ENCODE measurements around the gene PKD1L1.
"Not testable (repeated sequence)": the region's sequence is repeated elsewhere in the genome, so short reads cannot be mapped to it uniquely, and the experiment has no call there.

The PKD1L1 gene

DNA sequence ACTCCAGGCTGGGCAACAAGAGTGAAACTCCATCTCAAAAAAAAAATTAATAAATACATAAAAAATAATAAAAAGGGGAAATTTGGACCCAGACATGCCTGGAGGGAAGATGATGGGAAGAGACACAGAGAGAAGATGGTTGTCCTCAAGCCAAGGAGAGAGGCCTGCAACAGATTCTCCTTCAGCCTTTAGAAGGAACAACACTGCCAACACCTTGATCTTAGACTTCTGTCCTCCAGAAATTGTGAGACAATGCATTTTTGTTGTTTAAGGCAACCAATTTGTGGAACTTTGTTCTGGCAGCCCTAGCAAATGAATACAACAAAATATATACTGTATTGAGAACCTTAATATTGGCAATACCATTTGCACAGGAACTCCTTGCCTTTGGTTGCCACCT is 186.1 kb downstream of the PKD1L1 start:
- DNase-seq = no peak

GRCh38 chr7:47759056-47759706 is 189.1 kb downstream of the PKD1L1 start:
- no peak for DNase-seq

DNA sequence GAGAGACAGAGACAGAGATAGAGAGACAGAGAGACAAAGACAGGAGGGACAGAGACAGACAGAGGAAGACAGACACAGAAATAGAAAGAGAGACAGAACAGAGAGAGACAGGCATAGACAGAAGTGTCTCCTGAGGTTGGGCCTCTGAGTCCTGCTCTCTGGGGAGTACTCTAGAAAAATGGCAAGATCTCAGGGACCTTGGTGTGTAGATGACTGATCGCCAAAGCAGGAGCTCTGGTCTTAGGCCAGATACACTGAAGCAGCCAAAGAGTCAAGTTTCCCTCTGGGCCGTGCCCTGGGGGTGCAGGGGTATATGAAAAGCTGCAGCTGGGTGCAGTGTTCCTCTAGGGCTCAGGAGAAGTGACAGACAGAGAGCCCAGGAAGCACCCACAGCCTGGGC is 189.7 kb downstream of the PKD1L1 start:
- no peak for DNase-seq

GRCh38 chr7:47757921-47758411 is 190.3 kb downstream of the PKD1L1 start:
- no peak for DNase-seq

DNA sequence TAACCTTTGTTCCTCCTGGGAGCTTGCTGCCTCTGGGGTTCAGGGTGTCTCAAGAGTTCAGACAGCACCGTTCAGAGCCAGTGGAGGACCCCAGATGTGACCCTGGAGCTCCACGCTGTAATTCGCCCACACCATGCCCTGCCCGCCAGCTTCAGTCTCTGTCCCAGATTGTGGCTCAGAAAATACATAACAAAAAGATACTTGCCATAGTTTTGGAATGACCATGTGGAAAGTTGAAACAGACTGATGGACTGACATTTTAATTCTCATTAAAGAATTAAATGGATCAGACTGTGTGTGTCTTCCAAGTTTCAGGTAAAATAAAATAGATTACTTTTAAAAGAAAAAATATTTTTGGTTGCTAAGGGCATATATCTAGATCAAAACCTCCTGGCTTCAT is 191.6 kb downstream of the PKD1L1 start:
- DNase-seq = no peak

DNA sequence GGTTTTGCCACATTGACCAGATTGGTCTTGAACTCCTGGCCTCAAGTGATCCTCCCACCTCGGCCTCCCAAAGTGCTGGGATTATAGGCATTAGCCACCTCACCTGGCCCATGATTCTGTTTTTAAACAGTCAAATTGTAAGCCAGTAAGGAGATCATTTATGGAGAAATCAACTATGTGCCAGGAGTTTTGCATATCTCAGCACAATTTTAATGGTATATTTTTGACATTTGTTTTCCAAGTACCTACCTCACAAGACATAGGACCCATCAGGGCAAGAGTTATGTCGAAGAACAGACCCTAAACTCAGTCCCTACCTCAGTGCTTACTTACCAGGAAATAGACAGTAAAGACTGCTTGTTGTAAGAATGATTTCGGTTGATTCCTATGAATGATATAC is 193.0 kb downstream of the PKD1L1 start:
- DNase-seq = no peak

GRCh38 chr7:47751724-47752123 is 196.5 kb downstream of the PKD1L1 start:
- not testable (repeated sequence) for DNase-seq

DNA sequence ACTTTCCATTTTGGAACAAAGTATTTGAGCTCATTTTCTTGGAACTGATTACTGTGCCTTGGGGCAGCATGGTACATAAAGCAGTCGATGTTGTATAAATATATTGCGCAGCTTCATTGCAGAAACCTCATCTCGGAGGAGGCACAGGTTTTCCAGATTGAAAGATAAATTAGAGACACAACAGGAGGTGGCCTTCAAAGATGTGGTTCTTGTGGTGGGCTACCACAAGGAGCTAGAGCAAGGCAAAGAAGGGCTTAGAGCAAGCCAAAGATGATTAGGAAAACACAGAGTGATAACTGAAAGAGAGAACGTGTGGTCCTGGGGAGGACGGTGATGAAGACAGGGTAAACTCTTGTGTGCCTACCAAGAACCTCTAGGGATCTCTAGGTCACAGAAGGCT is 197.2 kb downstream of the PKD1L1 start:
- DNase-seq = no peak

DNA sequence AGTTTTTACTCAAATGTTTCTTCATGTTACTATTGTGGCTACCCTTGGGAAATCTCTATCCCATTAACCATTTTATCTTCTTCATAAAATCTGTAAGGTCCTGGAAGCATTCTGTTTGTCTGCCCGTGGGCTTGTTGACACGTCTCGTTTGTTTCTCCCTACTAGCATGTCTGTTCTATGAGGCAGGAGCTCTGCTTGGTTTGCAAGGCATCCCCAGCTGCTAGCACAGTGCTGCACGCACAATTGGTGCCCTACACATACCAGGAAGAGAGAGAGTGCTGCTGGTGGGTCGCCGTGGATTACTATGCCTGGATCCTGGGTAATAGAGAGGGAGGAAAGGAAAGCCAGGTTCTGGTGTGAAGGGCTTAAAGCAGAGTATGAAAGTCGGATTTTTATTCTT is 200.2 kb downstream of the PKD1L1 start:
- no peak for DNase-seq

- no peak for DNase-seq
These were observed 201.1 kb downstream of the PKD1L1 start for GRCh38 chr7:47747160-47747559.

DNA sequence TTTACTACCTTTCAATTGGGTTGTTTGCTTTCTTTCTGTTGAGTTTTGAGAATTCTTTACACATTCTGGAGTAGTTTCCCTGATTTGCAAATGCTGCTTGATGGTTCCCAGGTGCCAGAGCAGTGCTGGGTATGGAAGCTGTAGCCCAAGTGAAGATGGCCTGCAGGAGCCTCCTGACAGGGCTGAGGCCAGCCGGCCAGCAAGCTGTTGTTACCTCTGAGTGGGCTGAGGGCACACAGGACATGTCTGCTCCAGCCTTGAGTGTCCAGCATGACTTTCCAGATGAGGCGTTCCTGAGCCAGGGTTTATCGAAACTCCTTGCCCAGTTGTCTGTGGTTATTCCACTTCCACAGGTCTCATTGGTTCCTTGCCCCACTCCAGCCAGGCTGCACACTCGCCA is 201.8 kb downstream of the PKD1L1 start:
- no peak for DNase-seq

DNA sequence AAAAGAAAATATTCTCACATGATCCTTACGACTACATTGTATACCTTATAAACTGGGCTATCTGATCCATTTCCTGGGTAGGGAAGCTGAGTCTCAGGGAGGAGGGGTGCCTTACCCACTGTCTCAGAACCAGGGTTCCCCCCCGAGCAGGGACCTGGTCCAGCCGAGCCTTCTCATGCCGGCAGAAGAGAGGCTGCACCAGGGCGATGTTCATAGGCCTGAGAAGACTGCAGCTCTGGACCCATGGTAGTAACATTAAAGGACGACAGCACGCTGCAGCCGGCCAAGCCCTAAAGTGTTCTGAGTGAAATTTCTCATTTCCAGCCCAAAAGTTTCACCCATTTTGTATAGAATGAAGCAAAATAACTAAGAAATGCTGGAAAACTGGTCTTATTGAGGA is 203.4 kb downstream of the PKD1L1 start:
- DNase-seq = no peak

- DNase-seq = no peak
These were observed 204.2 kb downstream of the PKD1L1 start for GRCh38 chr7:47743965-47744591.

DNA sequence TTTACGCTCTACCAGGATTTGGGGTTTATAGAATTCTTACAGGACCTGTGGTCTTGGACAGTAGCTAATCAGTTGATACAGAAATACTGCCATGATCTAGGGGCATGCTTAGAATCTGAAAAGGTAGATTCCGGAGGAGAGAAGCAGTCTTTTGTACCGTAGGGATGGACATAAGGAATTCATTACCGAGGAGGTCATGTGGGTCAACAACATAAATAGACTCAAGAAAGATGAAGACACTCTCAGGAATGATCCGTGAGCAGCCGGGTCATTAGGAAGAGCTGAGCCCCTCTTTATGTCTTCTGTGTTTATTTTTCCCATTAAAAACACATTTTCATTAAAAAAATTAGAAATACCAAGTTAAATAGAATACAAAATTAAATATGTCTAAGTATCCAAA is 206.3 kb downstream of the PKD1L1 start:
- no peak for DNase-seq

- DNase-seq = no peak
These were observed 208.4 kb downstream of the PKD1L1 start for GRCh38 chr7:47739891-47740290.

DNA sequence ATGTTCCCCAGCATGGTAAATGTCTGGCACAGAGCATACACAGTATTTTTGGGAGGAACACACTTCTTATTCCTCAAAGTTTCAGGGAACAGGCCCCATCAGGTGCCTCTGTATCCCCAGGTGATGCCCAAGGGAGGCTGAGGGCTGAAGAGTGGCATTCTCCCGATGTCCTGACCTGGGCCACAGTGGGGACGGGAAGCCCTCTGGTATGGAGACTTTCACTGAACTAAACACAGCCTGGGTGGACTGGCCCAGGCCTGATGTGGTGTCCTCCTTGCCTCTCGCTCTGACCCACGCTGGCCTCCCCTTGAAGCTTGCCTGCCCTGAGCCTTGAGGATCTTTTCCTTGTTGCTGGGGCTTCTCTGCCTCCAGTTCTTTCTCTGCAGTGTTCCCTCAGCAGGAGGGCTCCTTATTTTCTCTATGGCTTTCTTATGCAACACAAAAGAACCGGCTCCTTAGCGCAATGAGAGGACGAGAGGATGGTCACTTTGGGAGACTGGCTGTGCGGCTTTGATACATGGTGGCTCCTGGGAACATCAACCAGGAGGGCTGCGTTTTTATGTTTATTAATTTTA is 208.9 kb downstream of the PKD1L1 start:
- no peak for DNase-seq

- DNase-seq = no peak
These were observed 209.6 kb downstream of the PKD1L1 start for GRCh38 chr7:47738563-47739166.

GRCh38 chr7:47737601-47738000 is 210.7 kb downstream of the PKD1L1 start:
- DNase-seq = no peak

DNA sequence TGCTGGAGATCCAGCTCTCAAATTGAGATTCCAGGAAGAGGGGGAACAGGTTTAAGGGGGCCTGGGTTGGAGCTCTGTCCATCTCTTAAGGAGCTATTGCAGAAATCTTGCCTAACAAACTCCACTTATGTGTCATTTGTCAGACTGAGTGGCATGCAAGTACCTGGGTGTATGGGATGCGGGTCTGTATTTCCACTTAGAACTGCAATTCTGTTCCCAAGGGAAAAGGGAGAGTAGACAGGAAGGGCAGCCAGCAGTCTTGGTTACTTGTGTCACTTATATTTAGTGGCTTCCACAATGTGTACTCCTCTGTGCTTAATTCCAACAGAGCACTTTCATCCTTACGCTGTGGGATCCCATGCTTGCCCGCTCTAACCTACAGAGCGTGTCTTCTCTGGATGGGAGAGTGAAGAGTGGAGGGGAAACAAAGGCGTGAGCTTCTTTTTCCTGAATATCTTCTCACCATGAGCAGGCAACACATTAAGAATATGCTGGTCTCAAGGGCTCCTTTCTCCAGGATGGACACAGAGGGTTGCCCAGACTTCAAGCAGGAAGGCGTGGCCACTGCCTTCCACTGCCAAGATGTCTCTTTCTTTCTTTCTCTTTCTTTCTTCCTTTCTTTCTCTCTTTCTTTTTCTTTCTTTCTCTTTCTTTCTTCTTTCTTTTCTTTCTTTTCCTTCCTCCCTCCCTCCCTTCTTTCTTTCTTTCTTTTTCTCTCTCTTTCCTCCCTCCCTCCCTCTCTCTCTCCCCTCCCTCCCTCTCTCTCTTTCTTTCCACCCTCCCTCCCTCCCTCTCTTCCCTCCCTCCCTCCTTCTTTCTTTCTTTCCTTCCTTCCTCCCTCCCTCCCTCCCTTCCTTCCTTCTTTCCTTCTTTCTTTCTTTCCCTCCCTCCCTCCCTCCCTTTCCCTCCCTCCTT is 212.6 kb downstream of the PKD1L1 start:
- DNase-seq = no peak

DNA sequence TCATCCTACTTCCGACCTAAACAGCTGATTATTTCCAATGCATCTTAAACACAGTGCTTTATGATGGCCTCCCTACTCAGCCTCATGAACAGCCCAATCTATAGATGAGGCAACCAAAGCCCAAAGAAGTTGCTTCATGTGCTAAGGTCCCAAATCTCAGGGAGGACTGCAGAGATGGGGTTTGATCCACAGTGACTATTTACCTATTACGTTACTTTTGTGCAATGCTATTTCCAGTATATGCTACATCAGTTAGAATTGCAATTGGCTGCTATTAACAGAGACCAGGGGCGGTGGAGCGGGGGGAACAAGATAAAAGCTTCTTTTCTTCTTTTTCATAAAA is 213.3 kb downstream of the PKD1L1 start:
- DNase-seq = no peak

- DNase-seq = no peak
These were observed 213.8 kb downstream of the PKD1L1 start for GRCh38 chr7:47734287-47734948.

GRCh38 chr7:47730142-47730541 is 218.1 kb downstream of the PKD1L1 start:
- no peak for DNase-seq
